ENCODE data around the gene WDR59. TPM values are rescaled to one million over a fixed set of nuclear protein-coding genes. Genes with fewer than 3 reads are reported as not detected.

WDR59 gene
- total RNA-seq, 6 experiments from 2014 or later: 23.2 to 69.5 (median 48.3) TPM

DNA sequence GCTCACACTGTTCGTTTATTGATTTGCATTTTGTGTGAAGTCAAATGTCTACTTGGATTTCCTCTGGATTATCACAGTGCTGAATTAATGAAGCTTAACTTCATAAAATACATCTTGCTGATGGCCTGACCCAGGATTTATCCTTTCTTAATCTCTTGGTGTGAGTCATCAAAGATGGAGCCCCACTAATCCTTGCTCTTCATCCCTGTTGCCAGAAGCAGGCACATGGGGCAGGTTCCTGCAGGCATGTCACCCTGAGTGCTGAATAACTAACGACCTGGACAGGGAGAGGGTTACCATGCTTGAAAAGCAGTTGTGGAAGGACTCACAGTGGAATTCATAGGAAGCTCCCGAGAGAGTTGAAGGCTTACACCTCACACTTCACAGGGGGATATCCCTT lies 154.3 kb downstream of the WDR59 start:
- WGBS (ENCODE audit: insufficient coverage, low coverage, low lambda C conversion rate, missing lambda C conversion rate): 61% methylated on average over 3 of the region's 3 CpGs
- H3K4me1 ChIP-seq: no peaks in the 10 kb centered on the region
- no peaks in the 10 kb centered on the region for H3K9me3 ChIP-seq
- DNase-seq (no peak), ATAC-seq (no peak)
- no peak for TF ChIP-seq POLR2A (IDR thresholded peaks at IDR 0.05)
- TF ChIP-seq, protein P1, sequence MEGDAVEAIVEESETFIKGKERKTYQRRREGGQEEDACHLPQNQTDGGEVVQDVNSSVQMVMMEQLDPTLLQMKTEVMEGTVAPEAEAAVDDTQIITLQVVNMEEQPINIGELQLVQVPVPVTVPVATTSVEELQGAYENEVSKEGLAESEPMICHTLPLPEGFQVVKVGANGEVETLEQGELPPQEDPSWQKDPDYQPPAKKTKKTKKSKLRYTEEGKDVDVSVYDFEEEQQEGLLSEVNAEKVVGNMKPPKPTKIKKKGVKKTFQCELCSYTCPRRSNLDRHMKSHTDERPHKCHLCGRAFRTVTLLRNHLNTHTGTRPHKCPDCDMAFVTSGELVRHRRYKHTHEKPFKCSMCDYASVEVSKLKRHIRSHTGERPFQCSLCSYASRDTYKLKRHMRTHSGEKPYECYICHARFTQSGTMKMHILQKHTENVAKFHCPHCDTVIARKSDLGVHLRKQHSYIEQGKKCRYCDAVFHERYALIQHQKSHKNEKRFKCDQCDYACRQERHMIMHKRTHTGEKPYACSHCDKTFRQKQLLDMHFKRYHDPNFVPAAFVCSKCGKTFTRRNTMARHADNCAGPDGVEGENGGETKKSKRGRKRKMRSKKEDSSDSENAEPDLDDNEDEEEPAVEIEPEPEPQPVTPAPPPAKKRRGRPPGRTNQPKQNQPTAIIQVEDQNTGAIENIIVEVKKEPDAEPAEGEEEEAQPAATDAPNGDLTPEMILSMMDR (IDR thresholded peaks at IDR 0.05): no peak
- H3K36me3 ChIP-seq: no peaks in the 10 kb centered on the region
- no peak overlapping the region for H3K27ac ChIP-seq
- no peak overlapping the region for H3K4me3 ChIP-seq
- no peaks in the 10 kb centered on the region for H3K27me3 ChIP-seq
- intact Hi-C loops (cut with DNase I): no loop called here

DNA sequence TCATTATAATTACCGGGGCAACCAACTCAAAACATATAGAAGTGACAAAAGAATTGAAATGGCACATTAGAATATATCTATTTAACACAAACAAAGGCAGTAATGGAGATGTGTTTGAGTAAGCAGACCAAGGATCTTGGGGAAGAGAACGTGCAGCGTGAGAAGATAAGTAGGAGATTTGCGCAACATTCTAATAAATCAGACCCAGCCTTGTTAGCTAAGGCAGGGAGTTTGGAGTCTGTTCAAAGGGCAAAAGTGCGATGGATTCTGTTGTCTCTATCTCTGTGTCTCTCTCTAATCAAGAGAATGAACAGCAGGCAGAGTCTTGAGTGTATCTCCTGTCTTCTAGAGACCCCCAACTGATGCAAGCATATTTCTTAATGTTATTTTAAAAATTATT lies 155.3 kb downstream of the WDR59 start:
- Histone ChIP-seq H3K27me3 (no peaks in the 10 kb centered on the region), H3K36me3 (no peaks in the 10 kb centered on the region), H3K4me3 (no peak overlapping the region), H3K27ac (no peak overlapping the region), H3K9me3 (no peaks in the 10 kb centered on the region), H3K4me1 (no peaks in the 10 kb centered on the region)
- DNase-seq (no peak), ATAC-seq (no peak)
- no peak for TF ChIP-seq POLR2A (IDR thresholded peaks at IDR 0.05)
- TF ChIP-seq, protein P1 (IDR thresholded peaks at IDR 0.05): no peak
- 30% methylated on average over 4 of the region's 5 CpGs for WGBS (ENCODE audit: insufficient coverage, low coverage, low lambda C conversion rate, missing lambda C conversion rate)
- intact Hi-C loops (cut with DNase I): no loop called here

DNA sequence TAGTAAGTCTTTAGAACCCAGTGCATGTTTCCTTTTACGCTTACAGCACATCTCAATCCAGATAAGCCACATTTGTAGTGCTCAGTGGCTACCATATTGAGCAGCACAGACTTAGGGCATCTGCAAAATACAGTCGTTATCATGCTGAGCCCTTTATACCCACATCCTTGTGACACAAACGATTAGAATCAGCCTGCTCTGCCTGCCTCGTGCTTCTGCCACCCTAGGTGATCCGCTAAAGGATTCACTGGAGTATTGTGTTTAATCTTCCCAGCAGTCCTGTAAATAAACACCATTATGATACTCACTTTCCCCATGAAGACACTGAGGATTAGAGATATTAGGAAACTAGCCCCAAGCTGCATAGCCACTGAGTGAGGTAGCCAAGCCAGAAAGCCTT lies 159.0 kb downstream of the WDR59 start:
- TF ChIP-seq POLR2A (IDR thresholded peaks at IDR 0.05): no peak
- TF ChIP-seq, protein P1 (IDR thresholded peaks at IDR 0.05): no peak
- DNase-seq: no peak
- no peak overlapping the region for H3K27ac ChIP-seq
- no peak overlapping the region for H3K4me3 ChIP-seq
- 51% methylated on average over 5 of the region's 5 CpGs for WGBS (ENCODE audit: insufficient coverage, low coverage, low lambda C conversion rate, missing lambda C conversion rate)
- H3K9me3 ChIP-seq: no peaks in the 10 kb centered on the region
- no peak for ATAC-seq
- H3K27me3 ChIP-seq: no peaks in the 10 kb centered on the region
- intact Hi-C loops (cut with DNase I): no loop called here
- H3K4me1 ChIP-seq: no peaks in the 10 kb centered on the region
- no peaks in the 10 kb centered on the region for H3K36me3 ChIP-seq

DNA sequence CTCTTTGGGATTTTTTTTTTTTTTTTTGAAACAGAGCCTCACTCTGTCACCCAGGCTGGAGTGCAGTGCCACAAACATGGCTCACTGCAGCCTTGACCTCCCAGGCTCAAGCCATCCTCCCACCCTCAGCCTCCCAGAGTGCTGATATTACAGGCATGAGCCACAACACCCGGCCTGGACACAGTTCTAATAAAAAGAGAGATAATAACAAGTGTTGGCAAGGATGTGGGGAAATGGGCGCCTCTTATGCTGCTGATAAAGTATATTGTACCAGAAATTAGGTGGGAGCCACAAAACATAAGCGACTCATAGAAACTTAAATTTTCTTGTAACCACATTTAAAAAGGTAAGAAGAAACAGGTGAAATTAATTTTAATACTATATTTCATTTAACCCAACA lies 159.9 kb downstream of the WDR59 start:
- DNase-seq (no peak), ATAC-seq (no peak)
- Histone ChIP-seq H3K27me3 (no peaks in the 10 kb centered on the region), H3K36me3 (no peaks in the 10 kb centered on the region), H3K27ac (no peak overlapping the region), H3K9me3 (no peaks in the 10 kb centered on the region), H3K4me3 (no peak overlapping the region), H3K4me1 (no peaks in the 10 kb centered on the region)
- 87% methylated on average over 2 of the region's 3 CpGs for WGBS (ENCODE audit: insufficient coverage, low coverage, low lambda C conversion rate, missing lambda C conversion rate)
- TF ChIP-seq POLR2A (IDR thresholded peaks at IDR 0.05): no peak
- TF ChIP-seq, protein P1 (IDR thresholded peaks at IDR 0.05): no peak
- intact Hi-C loops (cut with DNase I): no loop called here

Other genes starting within 250 kb of the WDR59 start
- gene FA2H, start 210.3 kb downstream of the WDR59 start, total RNA-seq: 1 to 10 TPM in 1 of 6 experiments, under 1 TPM in 2, not detected in 3; 0.19 to 1.2 (median 0.22) TPM
- 10 to 100 TPM; 10.2 to 18.8 (median 11.1) TPM for gene ZNRF1, start 13.9 kb upstream of the WDR59 start, total RNA-seq
- gene LDHD, start 131.7 kb upstream of the WDR59 start, total RNA-seq: 10 to 100 TPM; 62.9 to 98.5 (median 90.2) TPM
- 10 to 100 TPM in 3 of 6 experiments, 1 to 10 TPM in 3; 3.7 to 18.6 (median 9.3) TPM for gene ZFP1, start 163.4 kb upstream of the WDR59 start, total RNA-seq
- gene CTRB2, start 222.0 kb upstream of the WDR59 start, total RNA-seq: not detected
- gene CTRB1, start 233.9 kb upstream of the WDR59 start, total RNA-seq: not detected

All from right lobe of liver (tissue), 6 donors.